HuH-7 (cell line): Measurements from ENCODE around the gene NPW.

Source experiments
- DNase-seq: peaks from one replicate; pipeline ENCODE4 v3.0.0; 2011; ENCODE audit warnings: low spot score

NPW gene

GRCh38 chr16:2053897-2054296 lies 34.3 kb downstream of the NPW start:
- DNase-seq = no peak

DNA sequence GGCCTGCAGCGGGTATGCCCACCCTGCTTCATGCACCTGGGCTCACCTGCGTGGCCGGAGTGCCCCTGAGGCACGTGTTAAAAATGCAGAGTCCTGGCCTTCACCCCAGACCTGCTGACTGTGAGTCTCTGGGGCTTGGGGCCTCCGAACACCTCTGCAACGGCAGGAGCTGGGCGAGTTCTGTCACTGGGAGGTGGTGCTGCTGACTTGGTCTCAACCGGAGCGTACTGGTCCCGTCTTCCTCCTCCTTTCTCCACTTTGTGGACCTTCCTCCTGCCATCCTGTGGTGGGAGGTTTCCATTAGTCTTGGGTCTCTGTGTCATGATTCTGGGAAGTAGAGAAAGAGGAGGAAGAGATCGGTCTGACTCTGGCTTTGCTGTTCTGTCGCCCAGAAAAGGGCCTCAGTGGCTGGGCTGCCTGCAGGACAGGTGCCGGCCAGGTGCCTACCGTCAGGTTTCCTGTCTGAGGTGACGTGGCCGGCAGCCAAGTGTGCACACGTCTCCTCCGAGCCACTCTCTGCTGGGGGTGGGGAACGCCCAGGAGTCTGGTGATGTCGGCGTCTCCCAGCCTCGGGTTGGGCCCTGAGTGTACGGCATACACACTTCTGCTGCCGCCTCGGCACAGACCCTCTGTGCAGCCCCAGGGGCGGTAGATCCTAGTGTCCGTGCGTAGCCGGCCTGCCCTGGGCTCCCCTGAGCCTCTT lies 35.1 kb downstream of the NPW start:
- DNase-seq = no peak

- DNase-seq = peak; percentile 43
Observed at GRCh38 chr16:2056077-2056476, 36.5 kb downstream of the NPW start.

DNA sequence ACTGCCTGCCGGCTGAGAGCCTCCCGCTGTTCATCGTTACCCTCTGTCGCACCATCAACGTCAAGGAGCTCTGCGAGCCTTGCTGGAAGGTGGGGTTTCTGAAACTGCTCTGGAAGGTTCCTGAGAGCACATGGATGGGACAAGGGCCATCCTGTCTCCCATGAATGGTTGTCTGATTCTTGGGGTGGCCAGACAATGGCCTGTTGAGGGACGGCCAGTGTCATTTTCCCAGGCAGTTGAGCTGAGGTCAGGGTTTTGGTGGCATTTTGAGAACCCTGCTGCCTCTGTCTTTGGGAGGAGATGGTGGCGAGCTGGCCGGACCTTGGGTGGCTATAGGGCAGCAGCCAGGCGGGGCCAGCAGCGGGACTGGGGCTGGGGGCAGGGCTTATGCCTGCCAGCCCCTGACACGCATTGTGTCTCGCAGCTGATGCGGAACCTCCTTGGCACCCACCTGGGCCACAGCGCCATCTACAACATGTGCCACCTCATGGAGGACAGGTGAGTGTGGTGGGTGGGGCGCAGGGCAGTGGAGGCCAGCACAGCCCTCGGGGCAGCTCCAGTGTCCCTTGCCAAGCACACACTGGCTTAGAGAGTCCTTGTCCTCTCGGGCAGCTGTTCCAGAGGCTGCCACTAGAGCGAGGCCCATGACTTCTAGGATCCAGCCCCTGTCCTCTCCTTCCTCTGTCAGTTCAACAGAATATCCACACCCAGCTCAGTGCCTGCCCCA lies 37.3 kb downstream of the NPW start:
- DNase-seq = peak; percentile 46

DNA sequence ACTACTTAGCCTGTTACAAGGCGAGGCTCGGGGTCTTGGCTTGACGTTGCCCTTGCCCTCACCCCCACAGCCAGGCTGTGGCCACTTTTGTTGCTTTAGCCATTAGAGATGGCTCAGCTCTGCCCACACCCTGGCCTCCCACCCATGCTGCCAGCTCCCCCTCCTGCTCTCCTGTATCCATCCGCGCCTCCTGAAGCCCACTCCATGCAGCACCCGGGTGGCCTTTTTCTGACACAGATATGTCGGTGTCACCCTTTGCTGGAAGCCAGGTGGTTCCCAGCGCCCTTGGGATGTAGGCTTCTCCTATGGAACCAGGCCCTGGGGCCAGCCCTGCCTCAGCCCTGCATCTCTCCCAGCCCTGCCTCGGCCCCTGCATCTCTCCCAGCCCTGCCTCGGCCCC lies 37.9 kb downstream of the NPW start:
- no peak for DNase-seq

DNA sequence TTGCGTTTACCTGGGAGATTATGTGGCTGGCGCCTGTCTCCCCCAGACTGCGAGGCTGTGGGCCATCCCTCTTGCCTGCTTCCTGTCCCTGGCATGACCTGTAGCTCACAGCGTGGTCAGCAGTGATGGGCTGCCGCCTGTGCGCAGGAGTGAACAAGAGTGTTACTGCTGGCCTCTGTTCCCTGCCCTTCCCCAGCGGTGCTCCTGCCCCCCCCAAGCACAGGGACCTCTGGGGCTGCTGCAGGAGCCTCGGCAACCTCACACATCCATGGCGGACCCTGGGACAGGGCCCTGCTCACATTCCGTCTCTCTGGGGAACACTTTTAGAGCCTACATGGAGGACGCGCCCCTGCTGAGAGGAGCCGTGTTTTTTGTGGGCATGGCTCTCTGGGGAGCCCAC lies 38.8 kb downstream of the NPW start:
- no peak for DNase-seq

DNA sequence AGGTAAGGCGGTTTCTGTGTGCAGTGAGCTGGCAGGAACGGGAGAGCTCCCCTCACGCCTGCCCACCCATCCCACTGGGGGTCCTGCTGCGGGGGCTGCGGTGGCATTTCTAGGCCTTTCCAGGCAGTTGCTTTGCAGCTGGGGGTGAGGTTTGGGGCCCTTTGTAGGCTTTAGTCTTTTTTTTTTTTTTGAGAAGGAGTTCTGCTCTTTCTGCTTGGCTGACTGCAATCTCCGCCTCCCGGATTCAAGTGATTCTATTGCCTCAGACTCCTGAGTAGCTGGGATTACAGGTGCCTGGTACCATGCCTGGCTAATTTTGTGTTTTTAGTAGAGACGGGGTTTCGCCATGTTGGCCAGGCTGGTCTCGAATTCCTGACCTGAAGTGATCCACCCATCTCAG lies 39.3 kb downstream of the NPW start:
- no peak for DNase-seq

GRCh38 chr16:2060346-2060745 lies 40.8 kb downstream of the NPW start:
- DNase-seq = no peak

- no peak for DNase-seq
Observed at GRCh38 chr16:2061023-2061422, 41.4 kb downstream of the NPW start.

DNA sequence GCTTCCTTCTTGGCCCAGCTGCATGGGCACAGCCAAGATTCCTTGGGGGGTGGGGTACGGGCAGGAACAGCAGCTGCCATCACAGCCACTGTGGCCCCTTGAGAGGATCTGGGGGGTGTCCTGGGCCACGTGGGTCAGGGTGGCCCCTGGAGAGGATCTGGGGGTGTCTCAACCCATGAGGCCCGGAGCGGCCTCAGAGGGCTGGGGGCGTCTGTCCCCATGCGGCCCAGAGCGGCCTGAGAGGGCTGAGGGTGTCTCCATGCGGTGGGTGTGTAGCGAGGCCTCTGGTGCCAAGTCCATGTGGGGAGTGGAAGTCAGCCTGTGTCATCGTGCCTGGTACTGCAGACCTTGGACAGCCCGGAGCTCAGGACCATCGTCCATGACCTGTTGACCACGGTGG lies 41.9 kb downstream of the NPW start:
- DNase-seq = no peak

GRCh38 chr16:2062801-2063200 lies 43.2 kb downstream of the NPW start:
- no peak for DNase-seq

DNA sequence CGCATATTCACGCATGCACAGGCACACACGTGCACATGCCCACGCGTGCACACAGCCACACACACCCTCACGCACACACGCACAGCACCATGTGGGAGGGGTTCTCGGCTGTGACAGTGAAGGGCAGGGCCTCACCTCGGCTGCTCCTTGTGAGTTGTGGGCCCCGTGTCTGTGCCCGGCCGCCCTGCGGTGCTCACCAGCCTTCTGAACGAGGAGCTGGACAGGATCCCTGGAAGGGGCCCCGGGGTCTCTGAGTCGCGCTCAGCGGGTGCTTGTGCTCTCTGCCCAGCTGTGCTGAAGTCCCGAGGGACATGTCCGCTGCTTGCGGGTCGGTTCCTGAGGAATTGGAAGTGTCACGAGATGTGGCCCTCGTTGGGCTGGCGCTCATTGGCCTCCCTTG lies 44.3 kb downstream of the NPW start:
- DNase-seq = no peak

DNA sequence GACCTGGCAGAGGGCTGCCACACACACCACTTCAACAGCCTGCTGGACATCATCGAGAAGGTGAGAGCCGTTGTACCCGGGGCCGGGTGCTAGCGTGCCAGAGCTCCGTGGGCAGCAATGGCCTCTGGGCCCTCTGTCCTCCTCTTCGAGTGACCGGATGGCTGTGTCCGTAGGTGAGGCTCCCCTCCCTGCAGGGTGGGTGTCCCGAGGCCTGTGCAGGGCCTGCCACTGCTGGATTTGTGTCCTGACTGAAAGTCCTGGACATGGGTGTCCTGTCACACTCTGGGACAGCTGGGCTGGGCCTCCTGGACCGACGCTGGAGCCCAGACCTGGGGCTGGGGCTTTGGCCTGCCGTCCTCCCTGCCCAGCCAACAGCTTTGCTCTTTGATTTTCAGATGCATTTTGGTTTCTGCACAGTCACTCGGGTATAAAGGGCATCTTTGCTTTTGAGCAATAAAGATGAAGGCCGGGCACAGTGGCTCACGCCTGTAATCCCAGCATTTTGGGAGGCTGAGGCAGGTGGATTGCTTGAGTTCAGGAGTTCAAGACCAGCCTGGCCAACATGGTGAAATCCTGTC lies 44.9 kb downstream of the NPW start:
- no peak for DNase-seq

DNA sequence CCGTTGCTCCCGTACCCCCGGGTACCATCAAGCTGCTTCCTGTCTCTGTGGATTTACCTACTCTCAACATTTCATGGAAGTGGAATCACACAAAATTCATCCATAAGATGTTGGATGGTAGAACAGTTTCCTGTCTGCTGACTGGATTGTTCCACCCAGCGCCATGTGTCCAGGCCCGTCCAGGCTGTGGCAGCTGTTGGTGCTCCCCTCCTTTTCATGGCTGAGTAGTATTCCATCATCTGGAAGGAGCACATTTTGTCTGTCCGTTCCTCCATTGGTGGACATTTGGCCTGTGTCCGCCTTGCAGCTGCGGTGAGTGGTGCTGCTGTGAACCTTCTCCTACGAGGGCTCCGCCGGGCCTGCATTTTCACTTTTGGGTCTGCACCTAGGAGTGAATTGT lies 46.6 kb downstream of the NPW start:
- DNase-seq = no peak
